Mesothelial cell of epicardium (in vitro differentiated cells): ENCODE results near the gene GRAMD1A. TPM values are rescaled to one million over a fixed set of nuclear protein-coding genes. Genes with fewer than 3 reads are reported as not detected.
"Not testable (repeated sequence)": the region's sequence is repeated elsewhere in the genome, so short reads cannot be mapped to it uniquely, and the experiment has no call there.

ENCODE experiments used
- DNase-seq, 2 experiments: peaks; one replicate each; pipeline ENCODE4 v3.0.0; 2021; ENCODE audit warnings: low spot score in 2 of 2; ENCODE audit not compliant: unreplicated experiment in 2 of 2
- H3K27ac Mint-ChIP-seq: 2 replicates; pipeline ENCODE4 v1.8.0; 2021; ENCODE audit warnings: mixed read lengths
- H3K27me3 Mint-ChIP-seq: 2 replicates; pipeline ENCODE4 v1.8.0; 2021; ENCODE audit warnings: low read depth, mixed read lengths
- H3K36me3 Mint-ChIP-seq: 2 replicates; pipeline ENCODE4 v1.8.0; 2021; ENCODE audit warnings: mixed read lengths
- H3K4me1 Mint-ChIP-seq: 2 replicates; pipeline ENCODE4 v1.8.0; 2021; ENCODE audit warnings: mixed read lengths
- H3K4me3 Mint-ChIP-seq: 2 replicates; pipeline ENCODE4 v1.8.0; 2021; ENCODE audit warnings: mild to moderate bottlenecking, moderate library complexity, mixed read lengths
- H3K9me3 Mint-ChIP-seq: 2 replicates; pipeline ENCODE4 v1.8.0; 2021; ENCODE audit warnings: mixed read lengths
- CTCF ChIP-seq: fragments of 200-600 bp; sonication (generic); IDR thresholded peaks from one replicate; pipeline ENCODE4 v1.5.0; 2021; ENCODE audit warnings: antibody characterized with exemption; ENCODE audit not compliant: unreplicated experiment
- total RNA-seq: library from RNA; stranded (reverse); gene quantifications from 3 replicates; pipeline ENCODE4 v1.2.1, GENCODE V29; 2021

Gene GRAMD1A
- total RNA-seq, 1 donor from 2014 or later, result 129 TPM

GRCh38 chr19:34991542-34992333 lies 8.4 kb upstream of the GRAMD1A start:
- Mint-ChIP-seq H3K4me3 (no peak overlapping the region), H3K9me3 (no peaks in the 10 kb centered on the region), H3K27me3 (peaks cover 8% of the 10 kb centered on the region), H3K4me1 (no peaks in the 10 kb centered on the region), H3K27ac (no peak overlapping the region), H3K36me3 (no peaks in the 10 kb centered on the region)
- no peak for DNase-seq
- no peak for TF ChIP-seq CTCF

GRCh38 chr19:34992582-34992981 lies 7.5 kb upstream of the GRAMD1A start:
- not testable (repeated sequence) for H3K27ac Mint-ChIP-seq, H3K36me3 Mint-ChIP-seq, H3K4me3 Mint-ChIP-seq, H3K27me3 Mint-ChIP-seq, H3K4me1 Mint-ChIP-seq, H3K9me3 Mint-ChIP-seq, DNase-seq

- no peak for DNase-seq
- no peaks in the 10 kb centered on the region for H3K36me3 Mint-ChIP-seq
- no peak overlapping the region for H3K27ac Mint-ChIP-seq
- no peak for TF ChIP-seq CTCF
- peaks cover 3% of the 10 kb centered on the region for H3K27me3 Mint-ChIP-seq
- H3K4me3 Mint-ChIP-seq, result no peak overlapping the region
- H3K4me1 Mint-ChIP-seq, result peaks cover 14% of the 10 kb centered on the region
- H3K9me3 Mint-ChIP-seq, result no peaks in the 10 kb centered on the region
Measured at GRCh38 chr19:34994286-34994642, 5.9 kb upstream of the GRAMD1A start.

- H3K4me1 Mint-ChIP-seq, result peaks cover 16% of the 10 kb centered on the region
- no peak overlapping the region for H3K27ac Mint-ChIP-seq
- no peaks in the 10 kb centered on the region for H3K9me3 Mint-ChIP-seq
- H3K4me3 Mint-ChIP-seq, result no peak overlapping the region
- no peak for DNase-seq
- TF ChIP-seq CTCF, result no peak
- peaks cover 2% of the 10 kb centered on the region for H3K27me3 Mint-ChIP-seq
- no peaks in the 10 kb centered on the region for H3K36me3 Mint-ChIP-seq
Measured at GRCh38 chr19:34994643-34995541, 5.2 kb upstream of the GRAMD1A start.

- H3K27ac Mint-ChIP-seq, result no peak overlapping the region
- H3K4me3 Mint-ChIP-seq, result no peak overlapping the region
- no peaks in the 10 kb centered on the region for H3K27me3 Mint-ChIP-seq
- no peaks in the 10 kb centered on the region for H3K36me3 Mint-ChIP-seq
- no peak for TF ChIP-seq CTCF
- H3K4me1 Mint-ChIP-seq, result peaks cover 16% of the 10 kb centered on the region
- no peak for DNase-seq
- no peaks in the 10 kb centered on the region for H3K9me3 Mint-ChIP-seq
Measured at GRCh38 chr19:34995551-34995950, 4.6 kb upstream of the GRAMD1A start.

GRCh38 chr19:34997071-34997617 lies 3.0 kb upstream of the GRAMD1A start:
- Mint-ChIP-seq H3K4me3 (no peak overlapping the region), H3K27me3 (no peaks in the 10 kb centered on the region)

GRCh38 chr19:34998224-34998623 lies 1.9 kb upstream of the GRAMD1A start:
- not testable (repeated sequence) for H3K4me3 Mint-ChIP-seq, H3K27me3 Mint-ChIP-seq, H3K36me3 Mint-ChIP-seq, H3K9me3 Mint-ChIP-seq, DNase-seq, H3K27ac Mint-ChIP-seq
- H3K4me1 Mint-ChIP-seq, result peaks cover 38% of the 10 kb centered on the region

More at GRCh38 chr19:34997071-34997617, 3.0 kb upstream of the GRAMD1A start:
- H3K9me3 Mint-ChIP-seq, result no peaks in the 10 kb centered on the region
- peak overlapping the region; percentile 80 for H3K27ac Mint-ChIP-seq
- no peak for TF ChIP-seq CTCF
- H3K36me3 Mint-ChIP-seq, result no peaks in the 10 kb centered on the region
- H3K4me1 Mint-ChIP-seq, result peaks cover 29% of the 10 kb centered on the region
- DNase-seq, result no peak
